CD4-positive, CD25-positive, alpha-beta regulatory T cell (primary cell): ENCODE results near the gene SCN4A. TPM values are rescaled to one million over a fixed set of nuclear protein-coding genes. Genes with fewer than 3 reads are reported as not detected.

Source experiments
- ATAC-seq, 2 donors: fragments of 150-1000 bp; cut with Tn5 transposase; one replicate each; pipeline ENCODE4 v1.10.0; 2021; ENCODE audit warnings: low read depth in 2 of 2, moderate number of reproducible peaks in 2 of 2, moderate library complexity in 1 of 2
- DNase-seq, 3 donors: peaks; one replicate each; pipeline versions ENCODE4 v3.0.0 to v3.0.0-alpha.2; 2012 to 2022; ENCODE audit warnings: mixed read lengths in 1 of 3
- H3K27ac ChIP-seq: one replicate; pipeline ENCODE4 v1.7.0; 2013; ENCODE audit warnings: mild to moderate bottlenecking, low read length; ENCODE audit not compliant: insufficient read depth, poor library complexity, severe bottlenecking
- H3K27me3 ChIP-seq: one replicate; pipeline ENCODE4 v1.7.0; 2013; ENCODE audit warnings: low read length; ENCODE audit not compliant: control insufficient read depth, insufficient read depth
- H3K36me3 ChIP-seq: one replicate; pipeline ENCODE4 v1.7.0; 2013; ENCODE audit warnings: mild to moderate bottlenecking, low read length, moderate library complexity; ENCODE audit not compliant: control insufficient read depth, insufficient read depth
- H3K4me1 ChIP-seq: 2 replicates; pipeline ENCODE4 v1.7.0; 2013; ENCODE audit warnings: mild to moderate bottlenecking, low read length; ENCODE audit not compliant: insufficient read depth, control insufficient read depth, poor library complexity, severe bottlenecking
- H3K4me3 ChIP-seq: one replicate; pipeline ENCODE4 v1.7.0; 2013; ENCODE audit warnings: low read depth, mild to moderate bottlenecking, low read length, moderate library complexity
- H3K9me3 ChIP-seq, 2 experiments: 1 replicate in 1 of 2; 2 replicates in 1 of 2; pipeline ENCODE4 v1.7.0; 2013; ENCODE audit warnings: low read length in 2 of 2, mild to moderate bottlenecking in 1 of 2, moderate library complexity in 1 of 2; ENCODE audit not compliant: control insufficient read depth in 2 of 2
- H3K27ac Mint-ChIP-seq, 3 donors: one replicate each; pipeline ENCODE4 v1.8.0; 2020 to 2022; ENCODE audit warnings: mild to moderate bottlenecking in 3 of 3, mixed read lengths in 3 of 3, moderate library complexity in 2 of 3
- H3K27me3 Mint-ChIP-seq: one replicate; pipeline ENCODE4 v1.8.0; 2022; ENCODE audit warnings: mild to moderate bottlenecking, mixed read lengths
- H3K36me3 Mint-ChIP-seq: one replicate; pipeline ENCODE4 v1.8.0; 2020; ENCODE audit warnings: mixed read lengths
- H3K4me1 Mint-ChIP-seq, 4 donors: one replicate each; pipeline ENCODE4 v1.8.0; 2020 to 2022; ENCODE audit warnings: mixed read lengths in 4 of 4, mild to moderate bottlenecking in 1 of 4
- H3K4me3 Mint-ChIP-seq, 4 donors: one replicate each; pipeline ENCODE4 v1.8.0; 2020 to 2022; ENCODE audit warnings: mild to moderate bottlenecking in 4 of 4, mixed read lengths in 4 of 4, moderate library complexity in 3 of 4
- H3K9me3 Mint-ChIP-seq, 7 donors: one replicate each; pipeline ENCODE4 v1.8.0; 2020 to 2022; ENCODE audit warnings: mixed read lengths in 7 of 7, mild to moderate bottlenecking in 3 of 7, moderate library complexity in 2 of 7
- polyA plus RNA-seq, 4 donors: library from polyadenylated mRNA; unstranded; fragments of 300-500 nt; fragmentation: Illumina TruSeq; gene quantifications; one replicate each; pipeline ENCODE4 v1.2.3, GENCODE V29; 2021
- total RNA-seq: library from RNA; stranded (reverse); gene quantifications from one replicate; pipeline ENCODE4 v1.2.3, GENCODE V29; 2022

The SCN4A gene
- total and polyA plus RNA-seq, 5 donors from 2014 or later = not detected

- DNase-seq = no peak
- Mint-ChIP-seq H3K27ac (peak overlapping the region in 2 of 3 donors; percentile 94 to 95), H3K4me3 (no peak overlapping the region)
Measured at GRCh38 chr17:63955232-63955631, 17.5 kb downstream of the SCN4A start.

DNA sequence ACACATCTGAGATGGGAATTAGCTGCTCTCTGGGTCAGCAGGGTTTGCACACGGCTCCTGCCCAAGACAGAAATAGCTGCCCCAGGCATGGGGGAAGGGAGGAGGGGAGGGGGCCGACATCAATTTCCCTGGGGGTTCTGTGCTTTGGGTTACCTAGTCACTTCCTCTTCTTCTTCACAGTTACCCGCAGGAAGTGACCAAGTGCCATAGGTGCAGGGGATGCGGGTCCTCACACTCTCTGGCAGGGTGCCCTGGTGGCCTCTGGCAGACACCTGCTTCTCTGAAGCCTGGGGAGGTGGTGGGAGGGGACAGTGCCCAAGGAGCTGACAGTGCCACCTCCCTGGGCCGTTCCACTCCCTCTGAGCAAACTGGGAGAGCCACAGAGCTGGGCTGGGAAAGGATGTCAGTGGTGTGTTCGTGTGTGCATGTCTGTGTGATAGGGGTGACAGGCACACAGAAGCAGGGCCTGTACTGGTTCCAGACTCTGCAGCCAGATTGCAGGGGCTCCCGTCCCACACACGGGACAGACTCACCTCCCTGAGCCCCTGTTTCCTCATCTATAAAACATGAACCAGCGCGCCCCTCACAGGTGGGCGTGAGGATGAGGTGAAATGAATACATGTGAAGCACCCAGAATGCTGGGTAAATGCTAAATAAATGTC is 18.2 kb downstream of the SCN4A start:
- Histone ChIP-seq H3K36me3 (no peaks in the 10 kb centered on the region), H3K4me3 (no peak overlapping the region), H3K27me3 (no peaks in the 10 kb centered on the region), H3K9me3 (no peaks in the 10 kb centered on the region), H3K27ac (peak overlapping the region; percentile 51), H3K4me1 (peaks cover 16% of the 10 kb centered on the region)
- peak overlapping the region in 2 of 4 donors; percentile 40 to 67 for H3K4me3 Mint-ChIP-seq
- ATAC-seq = peak; percentile 70 to 79
- H3K9me3 Mint-ChIP-seq = no peaks in the 10 kb centered on the region
- H3K4me1 Mint-ChIP-seq = peaks cover 0 to 28% (median 11%) of the 10 kb centered on the region in 4 donors
- peaks cover 6% of the 10 kb centered on the region for H3K27me3 Mint-ChIP-seq
- no peaks in the 10 kb centered on the region for H3K36me3 Mint-ChIP-seq
- DNase-seq = peak in 2 of 3 donors; percentile 37 to 71
- H3K27ac Mint-ChIP-seq = peak overlapping the region; percentile 94 to 97 (median 95)

More at GRCh38 chr17:63955232-63955631, 17.5 kb downstream of the SCN4A start:
- ATAC-seq = no peak
- Histone ChIP-seq H3K27me3 (no peaks in the 10 kb centered on the region), H3K9me3 (no peaks in the 10 kb centered on the region), H3K36me3 (no peaks in the 10 kb centered on the region), H3K27ac (peak overlapping the region; percentile 51), H3K4me3 (no peak overlapping the region), H3K4me1 (peaks cover 16% of the 10 kb centered on the region)
- Mint-ChIP-seq H3K27me3 (peaks cover 6% of the 10 kb centered on the region), H3K9me3 (no peaks in the 10 kb centered on the region), H3K4me1 (peaks cover 0 to 28% (median 11%) of the 10 kb centered on the region in 4 donors), H3K36me3 (no peaks in the 10 kb centered on the region)

DNA sequence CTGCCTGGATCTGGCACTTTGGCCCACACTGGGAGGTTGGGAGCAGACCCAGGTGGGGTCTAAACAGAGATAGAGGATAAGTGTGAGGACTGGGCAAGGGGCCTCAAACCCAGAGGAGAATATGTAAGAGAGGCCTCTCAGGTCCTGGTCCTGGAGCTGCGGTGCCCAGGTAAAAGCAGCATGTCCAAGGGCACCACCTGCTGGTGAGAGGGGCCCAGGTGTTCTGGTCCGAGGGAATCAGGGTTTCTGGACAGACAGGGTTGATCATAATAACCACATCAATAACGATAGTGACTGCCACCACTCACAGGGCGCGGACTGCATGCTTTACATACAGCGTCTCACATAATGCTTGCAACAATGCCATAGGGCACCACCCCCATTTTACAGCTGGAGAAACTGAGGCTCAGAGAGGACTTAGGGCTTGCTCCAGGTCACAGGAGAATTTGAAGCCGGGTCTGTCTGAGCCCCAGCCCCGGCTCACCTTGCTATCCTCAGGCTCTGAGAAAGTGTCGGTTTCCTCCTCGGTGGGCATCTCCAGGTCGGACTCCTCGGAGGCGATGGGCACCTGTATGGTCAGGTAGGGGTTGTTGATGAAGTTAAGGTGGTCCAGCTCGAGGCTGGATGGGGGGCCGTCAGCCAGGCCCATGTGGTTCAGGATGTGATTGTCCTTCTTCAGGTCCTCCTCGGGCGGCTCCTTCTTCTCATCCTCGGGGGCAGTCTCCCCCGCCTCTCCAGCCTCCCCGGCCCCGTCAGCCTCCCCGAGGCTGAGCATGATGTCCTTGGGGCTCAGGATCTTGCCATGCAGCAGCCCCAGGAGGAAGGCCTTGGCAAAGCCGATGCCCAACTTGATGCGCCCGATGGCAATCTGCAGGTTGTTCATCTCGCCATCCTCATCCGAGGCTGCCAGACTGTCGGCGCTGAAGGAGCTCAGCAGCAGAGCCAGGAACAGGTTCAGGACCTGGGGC is 21.5 kb downstream of the SCN4A start:
- Histone ChIP-seq H3K4me3 (no peak overlapping the region), H3K36me3 (no peaks in the 10 kb centered on the region), H3K9me3 (no peaks in the 10 kb centered on the region), H3K27me3 (no peaks in the 10 kb centered on the region), H3K27ac (no peak overlapping the region), H3K4me1 (peaks cover 25% of the 10 kb centered on the region)
- H3K36me3 Mint-ChIP-seq = no peaks in the 10 kb centered on the region
- H3K4me3 Mint-ChIP-seq = no peak overlapping the region
- DNase-seq = peak in 1 of 3 donors; percentile 50
- peaks cover 0 to 33% (median 16%) of the 10 kb centered on the region in 4 donors for H3K4me1 Mint-ChIP-seq
- no peak for ATAC-seq
- H3K9me3 Mint-ChIP-seq = no peaks in the 10 kb centered on the region
- H3K27me3 Mint-ChIP-seq = peaks cover 6% of the 10 kb centered on the region
- H3K27ac Mint-ChIP-seq = peak overlapping the region in 2 of 3 donors; percentile 38 to 44

DNA sequence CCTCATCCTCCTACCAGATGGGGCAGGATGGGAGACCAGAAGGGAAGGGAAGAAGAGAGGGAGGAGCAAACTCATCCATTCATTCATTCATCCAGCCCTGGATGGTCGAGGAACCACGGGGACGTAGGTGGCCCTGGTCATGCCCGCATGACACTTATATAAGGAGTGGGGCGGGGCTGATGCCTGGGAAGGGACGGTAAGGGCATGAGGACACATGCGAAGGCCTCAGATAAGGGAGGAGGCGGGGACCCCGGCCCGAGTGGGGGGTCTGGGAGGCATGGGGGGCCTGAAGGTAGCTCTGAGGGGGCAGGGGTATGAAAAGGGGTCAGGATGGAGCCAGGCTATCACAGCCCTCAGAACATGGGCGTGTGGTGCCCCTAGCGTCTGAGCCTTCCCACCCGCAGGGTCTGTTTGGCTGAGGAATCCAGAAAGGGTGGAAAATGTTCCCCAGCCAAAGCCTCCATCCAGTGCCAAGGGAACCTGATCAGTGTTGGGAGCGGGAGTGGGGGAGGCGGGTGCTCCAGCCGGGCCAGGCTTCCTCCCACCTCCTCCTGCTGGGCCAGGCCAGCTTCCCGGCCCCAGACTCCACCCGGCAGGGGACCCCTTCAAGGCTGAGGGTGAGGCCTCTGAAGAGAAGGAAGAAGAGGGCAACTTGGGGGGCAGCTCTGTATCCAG is 23.0 kb downstream of the SCN4A start:
- Mint-ChIP-seq H3K9me3 (no peaks in the 10 kb centered on the region), H3K36me3 (no peaks in the 10 kb centered on the region), H3K4me3 (no peak overlapping the region), H3K27me3 (peaks cover 6% of the 10 kb centered on the region), H3K27ac (no peak overlapping the region), H3K4me1 (peaks cover 0 to 34% (median 15%) of the 10 kb centered on the region in 4 donors)
- ATAC-seq (no peak), DNase-seq (no peak)
- H3K27ac ChIP-seq = no peak overlapping the region
- H3K9me3 ChIP-seq = no peaks in the 10 kb centered on the region
- no peak overlapping the region for H3K4me3 ChIP-seq
- no peaks in the 10 kb centered on the region for H3K36me3 ChIP-seq
- no peaks in the 10 kb centered on the region for H3K27me3 ChIP-seq
- peaks cover 29% of the 10 kb centered on the region for H3K4me1 ChIP-seq

GRCh38 chr17:63948521-63948920 is 24.2 kb downstream of the SCN4A start:
- Histone ChIP-seq H3K9me3 (no peaks in the 10 kb centered on the region), H3K4me1 (peaks cover 17% of the 10 kb centered on the region), H3K4me3 (no peak overlapping the region), H3K36me3 (no peaks in the 10 kb centered on the region), H3K27ac (no peak overlapping the region), H3K27me3 (no peaks in the 10 kb centered on the region)
- no peaks in the 10 kb centered on the region for H3K27me3 Mint-ChIP-seq
- no peak for ATAC-seq
- H3K4me1 Mint-ChIP-seq = peaks cover 0 to 24% (median 5%) of the 10 kb centered on the region in 4 donors
- H3K4me3 Mint-ChIP-seq = no peak overlapping the region
- no peak for DNase-seq
- H3K9me3 Mint-ChIP-seq = no peaks in the 10 kb centered on the region
- no peaks in the 10 kb centered on the region for H3K36me3 Mint-ChIP-seq
- H3K27ac Mint-ChIP-seq = no peak overlapping the region

GRCh38 chr17:63947711-63948330 is 24.9 kb downstream of the SCN4A start:
- no peaks in the 10 kb centered on the region for H3K9me3 Mint-ChIP-seq
- Histone ChIP-seq H3K4me3 (no peak overlapping the region), H3K27me3 (no peaks in the 10 kb centered on the region), H3K9me3 (no peaks in the 10 kb centered on the region), H3K27ac (no peak overlapping the region), H3K4me1 (peaks cover 15% of the 10 kb centered on the region), H3K36me3 (no peaks in the 10 kb centered on the region)
- ATAC-seq = no peak
- H3K36me3 Mint-ChIP-seq = no peaks in the 10 kb centered on the region
- H3K27me3 Mint-ChIP-seq = no peaks in the 10 kb centered on the region
- H3K27ac Mint-ChIP-seq = no peak overlapping the region
- no peak overlapping the region for H3K4me3 Mint-ChIP-seq
- DNase-seq = no peak
- H3K4me1 Mint-ChIP-seq = peaks cover 0 to 24% (median 5%) of the 10 kb centered on the region in 4 donors
